IPS-NIHi11 (cell line): ENCODE measurements around the gene CCN6.
A peak's percentile ranks its signal among the peaks of the same experiment; 100 is the strongest.
"Not testable (repeated sequence)": the region's sequence is repeated elsewhere in the genome, so short reads cannot be mapped to it uniquely, and the experiment has no call there.

Source experiments
- DNase-seq: peaks from one replicate; pipeline ENCODE4 v3.0.0; 2012; ENCODE audit warnings: mixed read lengths, low spot score

CCN6 gene

GRCh38 chr6:112051251-112051740 is 2.6 kb upstream of the CCN6 start:
- not testable (repeated sequence) for DNase-seq

GRCh38 chr6:112054555-112055190 is 769 bp downstream of the CCN6 start:
- no peak for DNase-seq

GRCh38 chr6:112058243-112059032 is 4.5 kb downstream of the CCN6 start:
- DNase-seq: no peak

- no peak for DNase-seq
These were observed 7.7 kb downstream of the CCN6 start for GRCh38 chr6:112061605-112062004.

GRCh38 chr6:112062966-112063365 is 9.1 kb downstream of the CCN6 start:
- no peak for DNase-seq

- no peak for DNase-seq
These were observed 11.6 kb downstream of the CCN6 start for GRCh38 chr6:112065426-112065986.

GRCh38 chr6:112066606-112067005 is 12.7 kb downstream of the CCN6 start:
- DNase-seq: no peak

- DNase-seq: no peak
These were observed 27.7 kb downstream of the CCN6 start for GRCh38 chr6:112081569-112081968.

GRCh38 chr6:112085286-112086065 is 31.6 kb downstream of the CCN6 start:
- DNase-seq: no peak

GRCh38 chr6:112086744-112087135 is 32.8 kb downstream of the CCN6 start:
- DNase-seq: peak; percentile 38

- peak; percentile 90 for DNase-seq
These were observed 33.4 kb downstream of the CCN6 start, which contains the start of the genes FAM229B and TUBE1 for GRCh38 chr6:112087136-112087911. FAM229B (plus strand) TSS chr6:112087591; CDS start chr6:112099284, 11,693 bp downstream. TUBE1 (minus strand) TSS chr6:112087482; CDS start chr6:112087434, 48 bp downstream.

GRCh38 chr6:112087916-112088315 is 34.0 kb downstream of the CCN6 start:
- no peak for DNase-seq

GRCh38 chr6:112096901-112097300 is 43.0 kb downstream of the CCN6 start:
- DNase-seq: no peak

GRCh38 chr6:112100561-112100960 is 46.7 kb downstream of the CCN6 start:
- peak; percentile 34 for DNase-seq

GRCh38 chr6:112106026-112106425 is 52.1 kb downstream of the CCN6 start:
- DNase-seq: not testable (repeated sequence)

GRCh38 chr6:112106562-112106961 is 52.7 kb downstream of the CCN6 start:
- DNase-seq: no peak

GRCh38 chr6:112109262-112109661 is 55.4 kb downstream of the CCN6 start:
- DNase-seq: no peak

- no peak for DNase-seq
These were observed 59.5 kb downstream of the CCN6 start for GRCh38 chr6:112113431-112113830.

GRCh38 chr6:112113918-112114317 is 60.0 kb downstream of the CCN6 start:
- no peak for DNase-seq

GRCh38 chr6:112114577-112115223 is 60.8 kb downstream of the CCN6 start:
- DNase-seq: no peak

GRCh38 chr6:112116221-112116620 is 62.3 kb downstream of the CCN6 start:
- DNase-seq: no peak
